Progenitor cell of endocrine pancreas (in vitro differentiated cells): ENCODE data around the gene MPZL3. TPM values are rescaled to one million over a fixed set of nuclear protein-coding genes. Genes with fewer than 3 reads are reported as not detected.

ENCODE experiments used
- DNase-seq: peaks from one replicate; pipeline ENCODE4 v3.0.0; 2021; ENCODE audit warnings: low spot score; ENCODE audit not compliant: unreplicated experiment
- H3K27ac Mint-ChIP-seq: 2 replicates; pipeline ENCODE4 v1.8.0; 2021; ENCODE audit warnings: mild to moderate bottlenecking, moderate library complexity, mixed read lengths
- H3K27me3 Mint-ChIP-seq: 2 replicates; pipeline ENCODE4 v1.8.0; 2021; ENCODE audit warnings: mixed read lengths
- H3K36me3 Mint-ChIP-seq: 2 replicates; pipeline ENCODE4 v1.8.0; 2022; ENCODE audit warnings: mixed read lengths; ENCODE audit not compliant: insufficient read depth
- H3K4me1 Mint-ChIP-seq: 2 replicates; pipeline ENCODE4 v1.8.0; 2021; ENCODE audit warnings: low read depth, mixed read lengths
- H3K4me3 Mint-ChIP-seq: 2 replicates; pipeline ENCODE4 v1.8.0; 2021; ENCODE audit warnings: low read depth, mild to moderate bottlenecking, moderate library complexity, mixed read lengths
- H3K9me3 Mint-ChIP-seq: 2 replicates; pipeline ENCODE4 v1.8.0; 2021; ENCODE audit warnings: low read depth, mixed read lengths
- total RNA-seq: library from RNA; stranded (reverse); gene quantifications from 2 replicates; pipeline ENCODE4 v1.2.1, GENCODE V29; 2021
- TF ChIP-seq, protein P1 (sequence below): fragments of 200-600 bp; sonication (generic); IDR thresholded peaks from one replicate; pipeline ENCODE4 v1.5.0; 2021; ENCODE audit warnings: antibody characterized with exemption, mild to moderate bottlenecking; ENCODE audit not compliant: unreplicated experiment

Gene MPZL3
- total RNA-seq, 1 donor from 2014 or later: 6.3 TPM

DNA sequence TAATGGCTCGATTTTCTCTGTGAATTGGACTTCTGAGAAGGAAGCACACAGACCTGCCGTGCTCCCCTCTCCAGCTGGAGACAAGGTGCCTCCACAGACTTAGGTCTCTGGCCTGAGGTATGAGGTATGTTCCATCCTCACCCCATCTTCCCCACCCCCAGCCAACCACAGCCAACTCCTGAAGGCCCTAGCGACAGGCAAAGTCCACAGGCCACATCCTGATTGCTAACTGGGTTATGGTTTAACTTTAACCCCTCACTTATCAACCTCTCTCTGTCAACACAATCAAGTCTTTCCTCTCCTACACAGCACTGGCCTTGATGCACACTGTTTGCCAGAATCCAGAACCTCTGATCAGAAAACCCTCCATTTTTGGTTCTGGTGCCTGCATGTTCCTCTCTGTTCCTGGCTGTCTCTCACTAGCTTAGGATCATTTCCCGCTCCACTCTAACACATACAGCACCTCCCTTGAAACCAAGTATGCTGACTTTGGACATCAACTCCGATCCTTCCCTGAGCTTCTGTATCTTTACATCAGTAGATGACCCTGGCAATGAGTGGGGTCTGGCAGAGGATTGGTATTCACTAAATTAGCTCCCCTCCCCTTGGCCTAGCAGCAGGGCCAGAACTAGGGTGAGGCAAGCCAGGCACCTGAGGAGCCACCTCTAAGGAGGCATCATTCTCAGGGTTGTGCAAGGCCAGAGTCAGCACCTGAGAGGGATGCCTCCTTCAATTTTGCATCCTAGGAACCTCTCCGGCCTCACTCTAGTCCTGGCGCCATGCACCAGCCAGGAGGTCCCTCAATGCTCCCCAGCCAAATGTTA is 49.4 kb downstream of the MPZL3 start:
- DNase-seq: no peak
- no peak overlapping the region for H3K27ac Mint-ChIP-seq
- H3K27me3 Mint-ChIP-seq: no peaks in the 10 kb centered on the region
- H3K4me1 Mint-ChIP-seq: peaks cover 4% of the 10 kb centered on the region
- TF ChIP-seq, protein P1, sequence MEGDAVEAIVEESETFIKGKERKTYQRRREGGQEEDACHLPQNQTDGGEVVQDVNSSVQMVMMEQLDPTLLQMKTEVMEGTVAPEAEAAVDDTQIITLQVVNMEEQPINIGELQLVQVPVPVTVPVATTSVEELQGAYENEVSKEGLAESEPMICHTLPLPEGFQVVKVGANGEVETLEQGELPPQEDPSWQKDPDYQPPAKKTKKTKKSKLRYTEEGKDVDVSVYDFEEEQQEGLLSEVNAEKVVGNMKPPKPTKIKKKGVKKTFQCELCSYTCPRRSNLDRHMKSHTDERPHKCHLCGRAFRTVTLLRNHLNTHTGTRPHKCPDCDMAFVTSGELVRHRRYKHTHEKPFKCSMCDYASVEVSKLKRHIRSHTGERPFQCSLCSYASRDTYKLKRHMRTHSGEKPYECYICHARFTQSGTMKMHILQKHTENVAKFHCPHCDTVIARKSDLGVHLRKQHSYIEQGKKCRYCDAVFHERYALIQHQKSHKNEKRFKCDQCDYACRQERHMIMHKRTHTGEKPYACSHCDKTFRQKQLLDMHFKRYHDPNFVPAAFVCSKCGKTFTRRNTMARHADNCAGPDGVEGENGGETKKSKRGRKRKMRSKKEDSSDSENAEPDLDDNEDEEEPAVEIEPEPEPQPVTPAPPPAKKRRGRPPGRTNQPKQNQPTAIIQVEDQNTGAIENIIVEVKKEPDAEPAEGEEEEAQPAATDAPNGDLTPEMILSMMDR: no peak
- no peaks in the 10 kb centered on the region for H3K36me3 Mint-ChIP-seq
- no peak overlapping the region for H3K4me3 Mint-ChIP-seq
- no peaks in the 10 kb centered on the region for H3K9me3 Mint-ChIP-seq

DNA sequence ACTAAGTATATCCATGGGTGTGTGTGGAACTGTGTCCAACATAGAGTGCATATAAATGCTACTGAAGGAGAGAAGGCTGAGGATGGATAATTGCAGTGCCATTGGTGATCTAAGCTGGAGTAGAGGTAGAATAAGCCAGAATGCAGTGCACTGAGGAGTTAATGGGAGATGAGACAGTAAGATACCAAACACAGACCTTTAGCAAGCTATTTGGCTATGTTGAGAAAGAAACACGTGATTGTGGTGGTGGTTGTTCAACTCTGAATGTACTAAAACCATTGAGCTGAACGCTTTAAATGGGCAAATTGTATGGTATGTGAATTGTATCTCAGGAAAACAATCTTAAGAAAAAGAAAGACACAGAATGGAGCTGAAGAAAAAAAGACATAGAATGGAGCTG is 50.2 kb downstream of the MPZL3 start:
- Mint-ChIP-seq H3K27ac (no peak overlapping the region), H3K4me1 (peaks cover 4% of the 10 kb centered on the region), H3K4me3 (no peak overlapping the region), H3K36me3 (no peaks in the 10 kb centered on the region), H3K9me3 (no peaks in the 10 kb centered on the region), H3K27me3 (no peaks in the 10 kb centered on the region)
- TF ChIP-seq, protein P1: no peak
- DNase-seq: no peak

DNA sequence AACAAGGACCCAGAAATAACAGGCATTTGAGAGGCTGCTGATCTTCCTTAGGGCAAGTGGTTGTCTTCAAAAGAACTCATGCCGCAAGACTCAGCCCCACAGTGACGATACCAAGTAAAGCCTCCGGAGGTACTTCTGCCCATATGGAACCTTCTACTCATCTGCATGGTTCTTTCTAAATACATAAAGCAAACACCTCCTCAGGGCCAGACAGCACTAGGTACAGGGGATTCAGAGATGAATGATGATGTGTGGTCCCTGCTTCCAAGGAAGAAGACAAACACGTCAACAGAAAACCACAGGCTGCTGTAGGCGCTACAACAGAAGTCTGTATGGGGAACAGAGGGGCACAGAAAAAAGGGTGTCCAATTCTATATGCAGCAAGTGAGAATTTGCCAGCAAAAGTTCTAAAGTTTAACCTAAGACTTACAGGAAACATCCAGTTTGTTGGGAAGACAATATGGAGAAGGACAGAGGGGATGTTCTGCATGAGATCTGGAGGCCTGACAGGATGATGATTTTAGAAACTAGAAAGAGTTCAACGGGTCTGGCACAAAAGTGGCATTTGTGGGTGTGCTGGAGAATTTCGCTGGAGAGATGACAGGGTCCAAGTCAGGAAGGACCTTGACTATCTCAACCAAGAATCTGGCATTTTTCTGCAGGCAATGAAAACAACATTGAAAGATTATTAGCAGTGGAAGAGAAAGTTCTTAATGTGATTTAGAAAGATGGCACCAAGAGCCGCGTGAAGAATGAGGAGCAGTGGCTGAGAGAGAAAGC is 51.1 kb downstream of the MPZL3 start:
- Mint-ChIP-seq H3K4me1 (peaks cover 5% of the 10 kb centered on the region), H3K4me3 (no peak overlapping the region), H3K27me3 (no peaks in the 10 kb centered on the region), H3K9me3 (no peaks in the 10 kb centered on the region), H3K27ac (no peak overlapping the region), H3K36me3 (no peaks in the 10 kb centered on the region)
- no peak for DNase-seq
- TF ChIP-seq, protein P1: no peak

DNA sequence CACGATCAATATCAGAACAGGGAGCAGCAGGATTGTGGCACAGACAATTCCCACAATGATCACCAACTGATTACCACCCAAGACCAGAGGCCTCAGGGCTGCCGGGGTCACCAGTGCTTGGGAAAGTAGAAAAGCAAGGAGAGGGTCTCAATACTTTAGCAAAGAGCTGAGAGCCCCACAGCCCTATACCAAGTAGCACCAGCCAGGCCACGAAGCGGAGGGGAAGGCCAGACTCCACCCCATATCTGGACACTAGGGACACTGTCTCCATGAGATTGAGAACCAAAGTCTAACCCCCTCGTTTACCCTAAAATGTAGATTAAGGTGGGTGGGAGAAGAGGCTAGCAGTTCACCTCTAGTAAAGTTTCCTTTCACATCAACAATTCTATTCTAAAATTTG is 51.7 kb downstream of the MPZL3 start:
- peaks cover 8% of the 10 kb centered on the region for H3K4me1 Mint-ChIP-seq
- H3K36me3 Mint-ChIP-seq: no peaks in the 10 kb centered on the region
- H3K9me3 Mint-ChIP-seq: no peaks in the 10 kb centered on the region
- H3K27me3 Mint-ChIP-seq: no peaks in the 10 kb centered on the region
- H3K4me3 Mint-ChIP-seq: no peak overlapping the region
- TF ChIP-seq, protein P1: no peak
- no peak for DNase-seq
- H3K27ac Mint-ChIP-seq: no peak overlapping the region

DNA sequence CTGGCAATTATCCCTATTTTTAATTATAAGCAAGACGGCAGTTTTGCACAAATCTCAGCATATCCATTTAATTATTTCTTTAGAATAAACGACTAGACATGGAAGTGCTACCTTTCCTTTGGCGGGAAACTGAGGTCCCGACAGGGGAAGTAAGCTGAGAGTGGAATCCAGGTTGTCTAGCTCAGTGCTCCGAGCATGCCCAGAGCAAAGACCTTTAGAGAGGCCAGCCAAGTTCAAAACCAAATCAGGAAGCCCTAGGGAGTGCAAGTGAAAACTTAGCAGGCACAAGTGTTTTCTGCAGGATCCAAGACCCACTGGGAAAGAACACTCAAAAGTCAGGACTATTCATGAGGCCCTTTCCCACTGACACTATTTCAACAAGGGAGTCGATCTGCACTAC is 53.0 kb downstream of the MPZL3 start:
- DNase-seq: no peak
- H3K4me1 Mint-ChIP-seq: peaks cover 21% of the 10 kb centered on the region
- no peaks in the 10 kb centered on the region for H3K36me3 Mint-ChIP-seq
- no peak overlapping the region for H3K27ac Mint-ChIP-seq
- H3K9me3 Mint-ChIP-seq: no peaks in the 10 kb centered on the region
- no peaks in the 10 kb centered on the region for H3K27me3 Mint-ChIP-seq
- TF ChIP-seq, protein P1: no peak
- H3K4me3 Mint-ChIP-seq: no peak overlapping the region
